Activated naive CD4-positive, alpha-beta T cell treated with anti-CD3 and anti-CD28 coated beads, Interleukin-2, amount 50 U/mL, for 16 hours (primary cell): ENCODE results near the gene CECR2.
A peak's percentile ranks its signal among the peaks of the same experiment; 100 is the strongest.

ENCODE experiments used
- DNase-seq: peaks from one replicate; pipeline ENCODE4 v3.0.0-alpha.2; 2020

CECR2 gene

DNA sequence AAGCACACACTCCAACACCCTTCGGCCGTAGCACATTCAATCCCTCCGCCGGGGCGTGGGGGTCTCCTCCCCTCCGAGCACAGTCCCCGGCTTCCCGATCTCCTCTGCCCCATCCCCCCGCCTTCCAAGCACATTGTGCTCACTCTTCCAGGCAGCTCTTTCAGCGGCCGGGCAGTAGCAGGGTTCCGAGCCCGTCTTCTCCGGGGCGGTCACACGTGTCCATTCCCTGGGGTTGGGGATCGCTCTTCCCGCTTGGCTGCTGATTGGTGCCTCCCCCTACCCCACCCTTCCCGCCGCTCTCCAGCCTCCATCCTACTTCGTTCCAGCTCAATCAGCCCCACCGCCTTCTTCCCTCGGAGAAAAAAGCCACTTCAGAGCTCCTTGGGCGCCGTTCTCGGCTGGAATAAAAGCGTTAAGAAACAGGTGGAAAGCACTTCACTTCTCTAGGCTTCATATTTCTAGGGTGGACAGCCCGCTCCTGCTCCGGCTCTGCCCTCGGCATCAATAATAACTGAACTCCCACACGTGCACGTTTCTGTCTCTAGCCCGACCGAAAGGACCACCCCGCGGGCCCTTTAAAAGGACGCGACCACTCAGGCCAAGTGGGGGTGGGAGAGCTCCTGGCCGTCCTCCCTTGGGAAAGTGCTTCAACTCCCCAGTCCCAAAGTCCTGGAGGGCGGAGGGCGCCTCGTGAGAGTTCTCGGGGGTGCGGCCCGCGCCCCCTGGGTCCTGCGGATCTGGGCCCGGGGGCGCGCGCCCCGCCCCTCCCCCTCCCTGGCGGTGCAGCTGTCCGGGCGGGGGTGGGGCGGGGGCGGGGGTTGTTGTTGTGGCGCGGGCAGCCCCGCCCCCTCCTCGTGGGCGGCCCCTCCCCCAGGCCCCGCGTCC lies 464 bp upstream of the CECR2 start:
- peak; percentile 13 for DNase-seq

DNA sequence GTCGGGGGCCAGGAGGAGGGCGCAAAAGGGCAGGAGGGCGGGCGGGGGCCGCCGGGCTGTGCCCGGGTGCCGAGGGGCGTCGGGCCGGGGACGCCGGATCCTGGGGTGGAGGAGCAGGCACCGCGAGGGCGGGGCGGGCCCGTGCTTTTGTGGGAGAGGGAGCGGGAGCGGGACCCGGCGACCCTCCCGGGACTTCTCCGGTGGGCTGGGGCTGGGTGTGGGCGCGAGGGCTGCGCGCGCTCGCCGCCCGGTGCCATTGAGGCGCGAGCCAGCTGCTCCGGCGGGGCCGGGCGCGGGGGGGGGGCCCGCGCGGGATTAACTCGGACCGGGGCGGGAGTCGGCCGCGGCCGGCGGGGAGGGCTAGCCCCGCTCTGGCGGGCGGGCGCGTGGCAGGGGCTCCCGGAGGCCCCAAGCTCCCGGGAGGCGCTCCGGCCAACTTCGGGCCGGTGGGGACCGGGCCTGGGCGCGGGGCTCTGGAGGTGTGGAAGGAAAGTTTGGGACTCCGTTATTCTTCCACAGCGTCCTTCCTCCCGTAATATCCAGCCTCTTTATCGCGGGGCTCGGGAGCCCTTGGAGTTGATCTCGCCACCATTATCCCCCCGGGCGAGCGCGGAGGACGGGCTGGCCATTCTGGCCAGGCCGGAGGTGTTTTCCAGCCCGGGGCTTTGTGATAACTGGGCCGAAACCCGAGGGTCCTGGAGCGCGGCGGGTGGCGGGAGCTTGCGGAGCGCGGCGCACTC lies 936 bp downstream of the CECR2 start:
- DNase-seq = no peak

GRCh38 chr22:17370766-17371432 lies 1.6 kb downstream of the CECR2 start:
- DNase-seq = no peak

DNA sequence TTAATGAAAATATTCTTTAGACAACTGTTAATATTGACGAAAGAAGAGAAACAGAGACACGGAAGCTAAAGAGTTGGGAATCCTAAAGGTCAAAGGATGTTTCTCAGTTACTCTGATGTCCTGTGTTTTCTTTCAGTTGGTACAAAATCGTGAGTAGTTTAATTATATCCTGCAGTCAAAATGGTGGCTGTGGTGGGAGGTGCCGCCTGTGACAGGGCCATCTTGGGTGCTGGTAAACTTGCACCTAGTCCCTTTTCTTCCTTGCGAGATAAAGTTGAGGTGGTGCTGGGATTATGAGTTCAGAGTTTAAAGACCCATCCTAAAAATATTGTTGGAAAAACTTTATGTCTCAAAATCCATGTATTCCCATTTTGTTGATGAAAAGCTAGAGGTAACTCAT lies 2.2 kb downstream of the CECR2 start:
- DNase-seq = no peak

DNA sequence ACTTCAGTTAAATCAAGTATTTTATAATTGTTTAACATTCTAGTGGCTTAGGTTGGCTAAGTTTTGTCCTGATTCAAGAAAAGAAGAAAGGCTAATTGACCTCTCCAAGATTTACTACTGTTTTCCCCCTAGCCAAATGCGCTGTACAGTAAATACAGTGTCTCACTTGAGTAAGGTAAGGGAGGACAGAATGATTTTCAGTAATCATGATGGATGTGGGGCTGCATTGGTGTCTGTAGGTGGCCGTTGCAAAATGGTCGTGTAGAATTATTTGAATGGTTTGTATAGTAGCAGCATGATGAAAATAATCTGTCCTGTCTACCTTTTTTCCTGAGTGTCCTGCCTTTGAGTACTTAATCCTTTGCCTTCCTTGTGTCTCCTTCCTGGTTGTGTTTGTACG lies 4.6 kb downstream of the CECR2 start:
- no peak for DNase-seq

- DNase-seq = no peak
Measured at GRCh38 chr22:17375914-17376614, 6.8 kb downstream of the CECR2 start.

- DNase-seq = no peak
Measured at GRCh38 chr22:17376950-17377349, 7.7 kb downstream of the CECR2 start.

GRCh38 chr22:17379944-17380343 lies 10.7 kb downstream of the CECR2 start:
- no peak for DNase-seq

DNA sequence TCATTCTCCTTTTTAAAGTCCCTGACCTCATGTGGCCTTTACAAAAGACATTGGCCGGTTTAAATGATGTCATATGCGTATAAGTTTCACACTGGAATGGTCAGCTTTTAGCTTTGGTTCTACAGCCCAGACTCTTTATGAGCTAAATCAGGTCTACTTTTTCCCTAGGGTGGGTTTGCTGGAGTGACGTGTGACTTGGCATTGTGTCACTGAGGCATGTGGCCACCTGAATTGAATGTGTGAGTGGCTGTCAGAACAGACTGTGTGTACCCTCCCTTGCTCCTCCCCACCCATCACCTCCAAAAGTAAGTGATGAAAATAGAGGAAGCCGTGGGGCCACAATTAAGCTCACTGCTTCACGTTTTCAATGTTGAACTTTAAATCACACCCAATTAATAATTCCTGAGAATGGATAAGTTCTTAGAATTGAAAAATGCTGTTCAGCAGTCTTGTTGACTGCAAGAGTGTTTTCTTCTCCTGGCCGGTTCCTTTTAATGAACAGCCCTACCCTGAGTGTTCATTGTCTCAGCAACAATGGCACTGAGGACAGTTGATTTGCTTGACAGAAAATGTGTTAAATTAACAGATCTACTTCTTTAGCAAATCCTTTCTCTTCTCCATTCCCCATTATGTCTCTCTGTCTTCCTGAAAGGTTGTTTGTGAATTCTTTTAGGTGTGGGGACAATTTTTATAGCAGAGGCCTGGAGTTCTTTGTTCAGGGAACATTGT lies 11.3 kb downstream of the CECR2 start:
- no peak for DNase-seq

- DNase-seq = no peak
Measured at GRCh38 chr22:17381192-17381913, 12.1 kb downstream of the CECR2 start.

- DNase-seq = no peak
Measured at GRCh38 chr22:17384612-17385330, 15.5 kb downstream of the CECR2 start.

DNA sequence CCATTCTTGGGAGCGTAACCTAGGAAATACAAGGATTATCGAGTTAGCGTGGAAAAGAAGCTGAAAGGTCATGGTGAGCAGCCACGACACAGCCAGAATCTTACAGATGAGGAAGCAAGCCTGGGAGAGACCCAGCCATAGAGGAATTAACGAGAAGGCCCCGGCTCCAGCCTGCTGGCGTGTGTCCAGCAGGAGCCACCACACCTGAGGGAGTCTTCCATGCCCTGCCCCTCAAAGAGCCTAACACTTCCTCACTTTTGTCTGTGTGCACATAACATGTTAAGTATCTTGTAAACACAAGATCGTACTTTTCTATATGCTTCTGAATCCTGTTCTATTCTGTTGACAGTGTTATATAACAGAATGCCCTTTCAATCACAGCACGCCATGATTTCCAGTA lies 18.1 kb downstream of the CECR2 start:
- DNase-seq = no peak

- DNase-seq = no peak
Measured at GRCh38 chr22:17388235-17388634, 19.0 kb downstream of the CECR2 start.

GRCh38 chr22:17390087-17390486 lies 20.8 kb downstream of the CECR2 start:
- DNase-seq = no peak

GRCh38 chr22:17396516-17396915 lies 27.3 kb downstream of the CECR2 start:
- no peak for DNase-seq

DNA sequence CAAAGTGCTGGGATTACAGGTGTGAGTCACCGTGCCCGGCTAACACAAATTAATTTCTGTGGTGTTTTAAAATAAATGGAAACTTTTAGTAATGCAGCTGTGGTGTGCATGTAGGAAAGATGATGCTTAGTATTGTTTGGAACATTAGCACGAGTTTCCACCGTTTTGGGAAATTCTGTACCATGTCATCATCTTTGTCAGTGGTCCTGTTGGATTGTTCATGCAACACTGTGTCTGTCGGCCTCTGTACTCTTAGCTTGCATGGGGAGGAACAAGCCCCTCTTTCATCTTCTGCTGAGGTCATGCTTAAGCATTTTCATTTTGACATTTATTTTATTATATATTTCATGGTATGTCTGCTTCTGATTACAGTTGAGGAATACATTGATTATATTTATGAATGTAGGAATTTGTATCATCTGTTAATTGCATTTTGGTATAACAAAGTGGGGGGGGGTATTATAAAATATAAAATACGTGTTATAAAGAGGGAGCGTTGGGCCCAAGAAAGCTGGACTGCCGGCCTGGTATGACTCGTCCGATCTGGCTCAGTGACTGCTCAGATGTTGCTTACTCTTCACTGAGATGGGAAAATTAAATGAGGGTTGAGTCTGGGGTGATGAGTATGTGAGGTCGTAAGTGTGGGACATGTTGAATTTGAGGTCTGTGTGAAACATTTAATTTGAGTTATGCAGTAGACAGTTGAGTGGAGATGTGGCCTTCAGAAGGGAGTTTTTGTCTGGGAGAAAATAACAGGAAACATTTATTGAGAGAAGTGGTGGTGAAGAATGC lies 28.7 kb downstream of the CECR2 start:
- DNase-seq = no peak

- no peak for DNase-seq
Measured at GRCh38 chr22:17400305-17400704, 31.0 kb downstream of the CECR2 start.

GRCh38 chr22:17401728-17402127 lies 32.5 kb downstream of the CECR2 start:
- DNase-seq = no peak

- no peak for DNase-seq
Measured at GRCh38 chr22:17402293-17402692, 33.0 kb downstream of the CECR2 start.

DNA sequence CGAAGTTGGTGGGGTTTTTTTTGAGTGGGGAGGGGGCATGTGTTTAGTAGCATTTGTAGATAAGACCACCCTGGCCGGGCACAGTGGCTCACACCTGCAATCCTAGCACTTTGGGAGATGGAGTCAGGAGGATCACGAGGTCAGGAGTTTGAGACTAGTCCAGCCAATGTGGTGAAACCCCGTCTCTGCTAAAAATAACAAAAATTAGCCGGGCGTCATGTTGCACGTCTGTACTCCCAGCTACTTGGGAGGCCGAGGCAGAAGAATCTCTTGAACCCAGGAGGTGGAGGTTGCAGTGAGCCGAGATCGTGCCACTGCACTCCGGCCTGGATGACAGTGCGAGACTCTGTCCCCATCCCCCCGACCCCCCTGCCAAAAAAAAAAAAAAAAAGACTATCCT lies 34.6 kb downstream of the CECR2 start:
- DNase-seq = no peak
